Hematopoietic multipotent progenitor cell treated with erythropoietin and hydrocortisone succinate and interleukin-3 and kit ligand, for 15 days (in vitro differentiated cells): Measurements from ENCODE around the gene RNF19B.
A peak's percentile ranks its signal among the peaks of the same experiment; 100 is the strongest.

Experiments used
- DNase-seq: peaks from one replicate; pipeline ENCODE4 v3.0.0-alpha.2; 2015; ENCODE audit warnings: low spot score

The RNF19B gene

DNA sequence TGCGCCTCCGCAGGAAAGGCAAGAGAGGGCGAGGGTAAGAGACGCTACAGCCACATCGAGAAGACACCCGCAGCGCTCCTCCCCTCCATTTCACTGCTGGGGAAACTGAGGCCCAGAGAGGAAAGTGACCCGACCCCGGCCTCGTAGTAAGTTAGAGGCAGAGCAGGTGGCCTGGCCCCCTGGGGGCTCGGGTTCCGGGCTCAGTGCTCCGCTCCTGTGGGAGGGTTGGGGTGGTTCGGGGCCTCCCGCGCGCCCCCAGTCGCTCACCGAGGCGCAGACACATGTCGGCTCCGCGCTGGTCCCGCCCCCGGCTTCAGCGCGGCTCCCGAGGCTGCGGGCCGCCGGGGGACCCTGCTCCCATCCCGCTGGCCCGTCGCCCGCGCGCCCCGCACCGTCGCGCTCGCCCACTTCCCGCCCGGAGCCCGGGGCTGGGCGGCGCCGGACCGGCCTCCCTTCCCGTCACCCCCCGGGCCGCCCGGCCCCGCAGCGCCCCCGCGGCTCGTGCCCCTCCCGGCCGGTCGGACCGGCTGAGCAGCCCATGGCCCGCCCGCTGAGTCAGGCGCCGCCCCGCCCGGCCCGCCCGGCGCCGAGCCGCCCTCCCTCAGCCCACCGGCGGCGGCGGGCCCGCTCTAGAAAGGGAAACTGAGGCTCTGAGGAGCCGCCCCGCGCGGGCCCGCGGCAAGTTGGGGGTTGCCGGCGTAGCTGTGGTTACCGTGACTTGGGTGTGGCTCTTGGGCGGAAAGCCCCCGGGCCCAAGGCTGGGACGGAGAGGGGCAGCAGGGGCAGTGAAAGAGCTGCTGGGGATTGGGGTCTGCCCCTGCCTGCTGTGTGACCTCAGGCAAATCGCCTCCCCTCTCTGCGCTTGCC lies 63.4 kb downstream of the RNF19B start, which contains the start of gene TMEM54:
TSS of gene TMEM54 (minus strand) at position 434 of the 867 bp plus-strand sequence. CDS start at position 283, 151 bp downstream.
- DNase-seq: no peak

DNA sequence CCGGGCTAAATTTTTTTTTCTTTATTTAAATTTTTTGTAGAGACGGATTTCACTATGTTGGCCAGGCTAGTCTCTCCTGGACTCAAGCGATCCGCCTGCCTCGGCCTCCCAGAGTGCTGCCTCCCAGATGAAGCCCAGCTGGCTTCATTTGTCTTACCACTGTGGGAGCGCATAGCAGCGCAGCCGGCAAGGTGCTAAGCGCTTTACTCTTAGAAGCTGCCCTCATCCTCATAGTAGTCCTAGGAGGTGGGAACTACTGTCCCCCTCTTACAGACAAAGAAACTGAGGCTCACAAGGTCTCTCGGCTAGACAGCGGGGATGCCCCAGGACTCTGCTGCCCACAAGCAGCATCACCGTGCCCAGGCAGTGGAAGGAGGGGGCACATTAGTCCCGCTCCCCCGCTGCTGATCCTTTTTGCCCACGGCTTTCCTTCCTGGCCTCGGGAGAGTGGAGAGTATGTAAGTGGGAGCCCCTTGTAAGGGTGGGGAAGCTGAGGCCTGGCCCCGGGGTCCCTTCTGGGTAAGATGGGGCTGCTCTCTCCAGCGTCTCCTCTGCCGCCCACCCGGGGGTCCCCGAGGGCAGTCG lies 64.1 kb downstream of the RNF19B start:
- DNase-seq: no peak

DNA sequence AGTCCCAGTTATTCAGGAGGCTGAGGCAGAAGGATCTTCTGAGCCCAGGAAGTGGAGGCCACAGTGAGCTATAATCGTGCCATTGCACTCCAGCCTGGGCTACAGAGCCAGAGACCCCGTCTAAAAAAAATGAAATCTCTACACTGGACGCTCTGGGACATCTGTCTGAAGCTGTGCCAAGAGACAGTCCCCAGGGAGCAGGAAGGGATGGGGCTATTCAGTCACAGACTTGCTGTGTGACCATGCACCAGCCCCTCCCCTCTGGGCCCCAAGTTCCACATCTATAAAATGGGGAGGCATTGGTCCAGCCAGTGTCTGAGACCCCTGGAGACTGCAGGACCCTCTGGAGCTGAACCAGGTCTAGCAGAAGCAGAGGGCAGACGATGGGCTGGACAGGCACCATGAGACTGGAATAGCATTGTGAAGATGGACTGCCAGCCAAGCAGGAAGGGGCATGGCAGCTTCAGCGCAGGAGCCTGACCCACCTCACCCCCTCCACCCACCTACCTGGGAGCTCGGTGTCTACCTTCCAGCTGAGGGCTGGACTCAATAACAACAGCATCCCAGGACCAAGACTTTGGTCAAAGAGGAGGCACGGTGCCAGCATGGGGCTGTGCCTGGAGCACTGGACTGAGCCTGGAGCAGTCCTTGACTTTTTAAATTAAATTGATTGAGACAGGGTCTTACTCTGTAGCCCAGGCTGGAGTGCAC lies 64.9 kb downstream of the RNF19B start:
- no peak for DNase-seq

DNA sequence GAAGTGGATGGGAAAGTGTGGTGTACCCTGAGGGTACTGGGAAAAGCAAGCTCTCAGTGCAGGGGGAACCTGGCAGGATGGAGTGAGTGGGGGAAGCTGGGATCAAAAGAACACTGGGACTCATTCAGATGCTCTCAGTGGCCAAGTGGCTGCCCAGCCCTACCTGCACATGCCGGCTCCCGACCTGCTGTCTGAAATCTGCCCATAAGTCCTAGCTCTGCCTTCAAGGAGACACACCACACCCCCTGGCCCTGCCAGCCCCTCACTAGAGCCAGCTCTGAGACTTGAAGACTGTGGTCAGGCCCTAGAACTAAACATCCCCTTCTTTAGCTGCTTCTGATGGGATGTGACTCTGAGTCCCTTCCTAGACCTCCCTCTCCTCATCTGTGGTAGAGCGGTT lies 65.7 kb downstream of the RNF19B start:
- DNase-seq: no peak

DNA sequence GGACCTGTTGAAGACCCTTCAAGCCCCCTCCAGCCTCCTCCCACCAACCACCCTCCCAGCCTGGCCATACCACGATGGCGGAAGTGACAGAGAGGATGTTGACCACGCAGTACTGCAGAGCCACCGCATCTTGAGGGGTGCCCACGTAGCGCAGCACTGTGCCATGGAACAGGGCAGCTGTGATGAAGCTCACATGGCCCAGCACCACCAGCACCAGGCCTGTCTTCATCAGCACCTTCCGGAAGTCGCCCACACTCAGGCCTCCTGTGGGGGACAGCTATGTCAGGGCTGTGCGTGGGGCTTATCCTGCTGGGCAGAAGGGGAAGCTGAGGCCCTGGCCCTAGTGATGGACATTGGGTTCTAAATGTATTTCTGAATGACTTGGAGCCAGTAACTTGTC lies 66.6 kb downstream of the RNF19B start:
- DNase-seq: no peak

DNA sequence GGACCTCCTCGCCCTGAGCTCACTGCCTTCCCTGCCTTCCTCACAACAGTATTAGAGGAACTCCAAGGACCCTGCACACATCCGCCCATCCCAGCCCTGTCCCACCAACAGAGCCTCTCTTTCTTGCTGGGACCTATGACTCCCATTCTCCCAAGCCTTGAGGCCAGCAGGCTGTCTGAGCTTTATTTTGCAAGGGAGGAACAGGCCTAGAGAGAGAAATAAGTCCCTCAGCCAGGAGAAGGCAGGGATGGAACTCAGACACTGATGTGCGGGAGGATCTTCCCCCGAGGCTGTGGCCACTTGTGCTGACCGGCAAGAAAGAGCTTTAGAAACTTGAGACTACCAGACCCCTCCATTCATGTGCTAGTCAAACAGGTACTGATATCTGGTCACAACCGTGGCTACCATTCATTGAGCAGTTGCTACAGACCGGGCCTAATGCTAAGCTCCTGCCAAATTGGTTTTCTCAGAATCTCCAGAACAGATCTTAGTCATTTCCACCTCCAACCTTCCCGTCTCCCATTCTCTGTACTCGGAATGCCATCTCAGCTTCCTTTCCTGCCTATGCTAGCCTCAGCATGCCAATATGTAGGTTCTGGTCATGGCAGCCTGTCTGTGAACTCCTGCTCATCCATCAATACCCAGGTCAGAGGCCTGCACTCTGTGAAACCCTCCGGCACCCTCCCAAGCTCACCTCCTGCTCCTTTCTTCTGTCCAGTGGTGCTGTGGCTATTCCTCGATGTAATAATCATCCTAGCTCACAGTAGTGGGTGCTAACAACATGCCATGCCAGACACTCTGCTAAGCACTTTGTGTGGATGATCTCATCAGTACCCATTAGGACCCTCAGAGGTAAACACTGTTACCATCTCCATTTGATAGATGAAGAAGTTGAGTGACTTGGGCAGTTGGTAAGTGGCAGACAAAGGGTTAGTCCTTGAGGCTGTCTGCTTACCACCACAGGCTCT lies 67.2 kb downstream of the RNF19B start:
- no peak for DNase-seq

DNA sequence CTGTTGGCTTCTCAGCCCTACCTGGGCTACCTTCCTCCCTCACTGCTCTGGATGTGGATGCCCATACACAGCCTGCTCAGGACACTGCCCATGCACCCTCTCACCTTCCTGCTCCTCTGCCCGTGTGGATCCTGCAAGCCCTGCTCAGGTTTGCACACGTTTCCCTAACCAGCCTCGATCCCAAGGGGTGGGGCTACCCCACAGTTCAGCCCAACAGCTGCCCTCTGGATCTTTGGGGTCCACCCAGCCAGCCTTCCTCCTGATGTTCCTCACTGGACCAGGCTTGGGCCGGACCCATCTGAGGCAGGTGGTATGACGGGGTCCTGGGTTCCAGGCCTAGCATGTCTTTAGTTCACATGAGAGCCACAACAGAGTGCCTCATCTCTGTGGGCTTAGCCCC lies 68.2 kb downstream of the RNF19B start:
- DNase-seq: no peak

DNA sequence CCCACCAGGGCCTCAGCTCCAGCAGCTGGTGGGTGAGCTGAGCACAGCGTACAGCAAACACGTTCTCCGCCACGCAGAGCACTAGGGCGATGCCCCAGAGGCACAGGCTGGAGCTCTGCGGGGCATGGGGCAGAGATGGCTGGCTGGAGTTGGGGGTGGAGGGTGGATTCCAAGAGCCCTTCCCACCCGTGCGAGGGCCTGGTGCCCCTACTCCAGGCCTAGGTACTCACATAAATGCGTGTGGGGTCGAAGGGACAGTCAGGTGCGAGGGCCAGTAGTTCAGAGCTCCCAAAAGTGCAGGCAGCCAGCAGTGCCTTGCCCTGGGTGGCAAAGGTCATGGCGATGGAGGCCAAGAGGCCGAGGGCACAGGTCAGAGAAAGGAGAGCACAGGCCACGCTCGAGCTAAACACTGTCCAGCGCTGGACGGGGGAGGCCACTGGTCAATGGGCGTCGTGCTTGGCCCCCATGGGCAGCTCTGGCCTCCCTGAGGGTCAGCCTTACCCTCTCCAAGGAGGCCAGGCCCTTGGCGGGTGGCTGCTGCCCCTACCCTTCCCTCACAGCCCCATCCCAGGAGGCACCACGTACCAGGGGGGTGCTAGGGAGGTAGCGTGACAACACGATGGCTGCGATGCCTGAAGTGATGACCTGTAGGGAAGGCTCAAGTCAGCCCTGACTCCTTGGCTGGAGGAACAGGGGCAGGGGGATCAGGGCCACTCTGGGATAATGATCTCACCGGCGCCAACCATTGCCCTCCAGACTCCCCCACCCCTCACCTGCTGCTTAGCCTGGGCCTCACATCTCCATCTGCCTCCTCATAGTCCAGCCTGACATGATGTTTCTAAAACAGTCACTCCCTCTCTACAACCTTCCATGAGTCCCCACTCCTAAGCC lies 69.0 kb downstream of the RNF19B start:
- no peak for DNase-seq

DNA sequence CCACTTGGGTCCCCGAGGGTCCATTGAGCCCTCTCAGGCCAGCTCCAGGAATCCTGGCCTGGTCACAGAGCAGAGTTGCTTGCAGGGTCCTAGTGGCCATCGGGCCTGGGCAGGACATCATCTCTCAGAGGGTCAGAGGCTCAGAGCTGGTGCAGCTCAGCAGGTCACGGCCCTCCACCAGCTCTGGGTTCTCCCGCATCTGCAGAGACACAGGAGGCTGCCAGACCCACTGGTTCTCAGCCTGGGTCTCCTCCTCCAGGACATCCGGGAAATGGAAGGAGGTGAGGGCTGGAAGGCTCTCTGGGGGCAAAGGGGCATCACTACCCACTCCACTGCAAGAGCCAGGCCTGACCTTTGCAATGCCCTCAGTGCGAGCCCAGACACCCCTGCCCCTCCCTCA lies 69.9 kb downstream of the RNF19B start:
- no peak for DNase-seq

DNA sequence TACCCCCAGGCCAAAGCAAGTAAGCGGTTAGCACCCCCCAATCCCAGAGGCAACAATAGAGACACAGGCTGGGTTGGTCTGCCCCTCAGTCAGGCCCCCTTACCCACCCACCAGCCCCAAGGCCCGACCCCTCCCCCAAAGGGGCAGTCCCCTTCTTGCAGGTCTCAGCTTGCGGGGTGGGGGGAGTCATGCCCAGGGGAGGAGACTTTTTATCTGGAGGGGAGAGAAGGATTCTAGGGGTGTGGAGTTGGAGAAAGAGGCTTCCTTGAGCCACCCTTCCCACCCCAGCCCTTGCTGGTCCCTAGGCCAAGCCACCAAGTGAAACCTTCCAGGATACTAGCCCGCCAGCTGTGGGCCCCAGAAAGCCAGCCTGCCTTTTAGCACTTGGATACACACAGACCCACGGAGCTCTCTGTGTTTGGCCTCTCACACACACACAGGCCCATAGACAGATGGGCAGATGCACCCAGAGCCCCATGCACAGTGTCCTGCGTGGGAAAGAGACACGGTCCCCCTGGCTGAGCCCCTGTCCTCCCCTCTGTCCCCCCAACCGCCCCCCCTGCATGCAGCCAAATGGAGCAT lies 70.5 kb downstream of the RNF19B start:
- no peak for DNase-seq

DNA sequence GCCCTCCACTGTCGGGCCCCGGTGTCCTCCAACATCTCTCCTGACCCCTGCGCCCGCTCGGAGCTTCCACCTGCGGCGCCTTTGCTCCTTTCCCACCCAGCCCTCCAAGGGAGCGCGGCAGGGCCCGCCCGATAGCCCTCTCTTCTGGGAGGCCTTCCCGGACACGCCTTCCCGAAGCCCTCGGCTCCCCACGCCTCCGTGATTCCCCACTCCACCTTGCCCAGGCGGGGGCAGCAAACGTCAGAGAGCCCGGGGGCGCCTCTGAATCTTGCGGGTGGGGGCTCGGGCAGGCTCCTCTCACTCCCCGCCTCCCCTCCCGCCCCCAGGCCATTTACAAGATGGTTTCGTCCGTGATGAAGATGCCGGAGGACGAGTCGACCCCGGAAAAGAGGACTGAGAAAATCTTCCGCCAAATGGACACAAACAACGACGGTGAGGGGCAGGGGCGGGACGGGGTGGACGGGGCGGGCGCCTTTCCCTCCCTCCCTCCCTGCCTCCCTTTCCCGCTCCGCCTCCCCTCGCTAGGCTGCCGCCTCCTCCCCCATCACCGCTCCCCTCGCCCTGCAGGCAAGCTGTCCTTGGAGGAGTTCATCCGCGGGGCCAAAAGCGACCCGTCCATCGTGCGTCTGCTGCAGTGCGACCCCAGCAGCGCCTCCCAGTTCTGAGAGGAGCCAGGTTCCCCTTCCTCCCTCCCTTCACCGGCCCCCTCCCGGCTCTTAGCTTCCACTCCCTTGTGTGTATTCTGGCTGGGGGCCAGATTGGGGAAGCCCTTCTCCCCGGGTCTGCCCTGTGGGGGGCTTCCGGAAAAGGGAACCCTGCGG lies 71.2 kb downstream of the RNF19B start:
- no peak for DNase-seq

DNA sequence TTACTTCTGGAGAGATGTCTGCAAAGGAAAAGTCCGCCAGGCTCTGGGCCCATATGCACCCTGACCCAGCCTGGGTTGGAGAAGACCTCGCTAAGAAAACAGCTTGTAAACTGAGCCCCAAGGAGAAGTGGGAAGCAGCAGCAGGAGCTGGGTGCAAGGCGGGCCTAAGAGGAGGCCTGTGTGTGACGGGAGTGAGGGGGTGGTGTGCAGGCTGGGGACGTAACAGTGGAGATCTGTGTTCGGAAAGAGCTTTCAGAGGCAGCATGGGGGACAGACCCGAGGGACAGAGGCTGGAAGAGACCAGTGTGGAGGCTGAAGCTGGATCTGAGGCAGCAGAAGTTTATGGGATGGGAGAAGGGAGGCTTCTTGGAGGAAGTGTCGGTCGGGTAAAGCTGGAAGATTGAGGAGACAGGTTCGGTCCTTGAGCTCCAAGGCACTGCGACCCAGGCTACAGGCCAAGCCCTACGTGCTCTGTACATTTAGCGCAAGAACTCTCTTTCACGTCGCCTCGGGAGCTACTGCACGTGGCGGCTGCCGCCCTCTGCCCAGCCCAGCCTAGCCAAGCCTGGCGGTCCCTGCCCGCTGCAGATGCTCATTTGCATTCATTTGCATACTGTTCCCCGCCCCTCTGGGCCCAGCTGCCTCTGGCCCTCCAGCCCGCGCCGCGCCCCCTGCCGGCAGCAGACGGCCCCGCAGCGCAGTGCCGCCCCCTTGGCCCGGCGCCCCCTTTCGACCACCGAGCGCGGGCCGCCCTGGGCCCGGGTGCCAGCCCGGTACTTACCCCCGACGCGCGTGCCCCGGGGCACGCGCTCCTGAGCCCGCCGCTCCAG lies 72.0 kb downstream of the RNF19B start:
- DNase-seq: peak; percentile 24

DNA sequence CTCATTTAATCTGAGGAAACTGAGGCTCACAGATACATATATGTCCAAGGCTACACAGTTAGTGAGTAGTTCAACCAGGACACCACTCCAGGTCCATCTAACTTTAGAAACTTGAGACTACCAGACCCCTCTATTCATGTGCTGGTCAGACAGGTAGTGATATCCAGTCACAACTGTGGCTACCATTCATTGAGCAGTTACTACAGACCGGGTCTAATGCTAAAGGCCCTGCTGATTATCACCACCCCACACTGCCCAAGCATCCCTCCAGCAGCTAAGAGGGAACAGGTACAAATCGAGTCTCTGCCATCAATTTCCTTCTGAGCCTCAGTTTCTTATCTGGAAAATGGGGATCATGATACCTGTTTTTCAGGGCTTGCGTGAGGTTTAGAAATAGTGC lies 73.0 kb downstream of the RNF19B start:
- DNase-seq: no peak

DNA sequence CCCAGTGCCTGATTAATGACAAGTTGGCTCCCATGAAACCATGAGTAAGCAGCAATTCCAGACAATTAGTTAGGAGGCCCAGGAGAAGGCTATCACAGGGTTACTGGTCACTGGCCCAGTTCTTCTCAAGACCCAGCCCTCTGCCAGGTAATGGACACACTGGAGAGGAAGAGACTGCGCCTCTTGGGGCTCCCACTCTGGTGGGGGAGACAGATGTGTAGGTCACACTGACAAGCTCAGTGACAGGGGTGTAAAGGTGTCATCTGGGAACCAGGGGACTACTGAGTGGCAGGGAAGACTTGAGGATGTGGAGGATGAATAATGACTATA lies 73.4 kb downstream of the RNF19B start:
- DNase-seq: no peak

DNA sequence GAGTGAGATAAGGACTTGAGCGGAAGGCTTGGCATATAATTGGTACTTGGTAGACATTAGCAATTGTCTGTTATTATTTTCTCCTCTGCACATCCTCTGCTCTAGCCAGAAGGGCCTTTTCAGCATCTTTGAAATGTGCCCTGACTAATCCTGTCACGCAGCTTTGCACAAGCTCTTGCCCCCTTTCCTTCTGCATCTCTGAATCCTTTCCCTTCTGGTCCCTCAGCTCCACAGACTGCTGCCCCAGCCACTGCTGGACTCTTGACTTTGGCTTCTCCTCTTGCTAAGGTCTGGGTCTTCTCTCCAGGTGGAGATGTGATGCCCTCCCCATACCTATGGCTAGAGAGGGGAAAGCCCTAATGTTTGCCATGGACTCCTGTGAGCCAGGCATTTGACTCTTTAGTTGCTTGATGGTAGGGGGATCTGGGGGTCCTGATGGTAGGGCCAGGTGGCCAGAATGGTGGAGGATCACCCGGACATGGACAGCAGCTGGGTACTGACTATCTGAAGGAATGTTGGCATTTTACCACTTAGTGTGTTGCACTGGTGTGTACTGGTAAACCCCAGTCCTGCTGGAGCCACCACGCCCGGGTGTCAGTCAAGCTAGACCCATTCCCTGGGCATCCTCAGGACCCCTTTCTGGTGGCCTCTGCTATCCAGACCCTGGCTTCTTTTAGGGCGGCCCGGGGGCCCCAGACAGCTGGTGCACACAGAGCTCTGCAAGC lies 73.9 kb downstream of the RNF19B start:
- DNase-seq: no peak

DNA sequence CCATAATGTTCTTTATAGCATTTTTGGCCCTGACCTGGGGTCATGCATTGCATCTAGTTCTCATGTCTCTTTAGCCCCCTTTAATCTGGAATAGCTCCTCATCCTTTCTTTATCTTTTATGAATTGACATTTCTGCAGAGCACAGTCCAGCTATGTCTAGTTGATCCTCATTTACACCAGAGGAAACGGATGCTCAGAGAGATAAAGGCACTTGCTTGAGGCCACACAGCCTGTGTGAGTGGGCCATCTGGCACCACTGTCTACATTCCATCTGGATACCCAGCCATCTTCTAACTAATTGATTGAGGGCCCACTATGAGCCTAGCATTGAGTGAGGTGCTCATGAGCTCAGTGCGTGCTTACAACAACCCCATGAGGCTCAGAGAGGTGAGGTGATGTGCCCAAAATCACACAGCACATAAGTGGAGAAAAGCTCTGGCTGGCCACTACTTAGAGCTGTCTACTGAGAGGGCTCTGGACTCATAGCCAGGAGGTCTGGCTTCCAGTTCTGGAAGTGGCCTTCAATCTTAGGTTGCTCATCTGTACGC lies 74.8 kb downstream of the RNF19B start:
- DNase-seq: no peak

DNA sequence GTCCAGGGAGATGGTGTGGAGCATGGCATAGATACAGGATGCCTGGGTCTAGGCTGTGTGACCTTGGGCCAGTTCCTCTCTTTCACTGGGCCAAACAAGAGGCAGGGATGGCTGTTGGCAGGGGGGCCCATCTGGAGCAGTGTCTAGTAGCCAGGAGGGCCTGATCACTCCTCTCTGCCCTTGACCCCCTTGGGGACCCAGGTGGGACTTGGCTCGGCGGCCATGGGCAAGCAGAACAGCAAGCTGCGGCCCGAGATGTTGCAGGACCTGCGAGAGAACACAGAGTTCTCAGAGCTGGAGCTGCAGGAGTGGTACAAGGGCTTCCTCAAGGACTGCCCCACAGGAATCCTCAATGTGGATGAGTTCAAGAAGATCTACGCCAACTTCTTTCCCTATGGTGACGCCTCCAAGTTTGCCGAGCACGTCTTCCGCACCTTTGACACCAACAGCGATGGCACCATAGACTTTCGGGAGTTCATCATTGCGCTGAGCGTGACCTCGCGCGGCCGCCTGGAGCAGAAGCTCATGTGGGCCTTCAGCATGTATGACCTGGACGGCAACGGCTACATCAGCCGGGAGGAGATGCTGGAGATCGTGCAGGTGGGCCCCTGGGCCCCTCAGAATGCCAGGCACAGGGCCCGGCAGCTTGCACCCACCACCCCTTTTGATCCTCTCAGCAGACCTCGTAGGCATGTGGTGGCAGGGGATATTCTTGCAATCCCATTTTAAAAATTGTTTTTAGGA lies 75.8 kb downstream of the RNF19B start:
- no peak for DNase-seq
